GM18868 (cell line): ENCODE data around the gene SLC7A6OS.
"Not testable (repeated sequence)": the region's sequence is repeated elsewhere in the genome, so short reads cannot be mapped to it uniquely, and the experiment has no call there.

Experiments used
- ATAC-seq: cut with Tn5 transposase; IDR thresholded peaks from one replicate; pipeline ENCODE4 v1.9.1; 2021; ENCODE audit warnings: mild to moderate bottlenecking, moderate library complexity; ENCODE audit not compliant: unreplicated experiment

SLC7A6OS gene

GRCh38 chr16:68299571-68300453, 10.9 kb downstream of the SLC7A6OS start:
- ATAC-seq: no peak

- ATAC-seq: no peak
Observed at GRCh38 chr16:68298907-68299561, 11.7 kb downstream of the SLC7A6OS start.

GRCh38 chr16:68298312-68298711, 12.4 kb downstream of the SLC7A6OS start:
- ATAC-seq: no peak

- ATAC-seq: no peak
Observed at GRCh38 chr16:68297908-68298307, 12.8 kb downstream of the SLC7A6OS start.

GRCh38 chr16:68296693-68297092, 14.1 kb downstream of the SLC7A6OS start:
- ATAC-seq: no peak

GRCh38 chr16:68296291-68296690, 14.5 kb downstream of the SLC7A6OS start:
- no peak for ATAC-seq

GRCh38 chr16:68292425-68292824, 18.3 kb downstream of the SLC7A6OS start:
- ATAC-seq: no peak

GRCh38 chr16:68291227-68291626, 19.5 kb downstream of the SLC7A6OS start:
- ATAC-seq: no peak

- no peak for ATAC-seq
Observed at GRCh38 chr16:68290450-68290849, 20.3 kb downstream of the SLC7A6OS start.

- ATAC-seq: peak; percentile 89
Observed at GRCh38 chr16:68289621-68290329, 21.0 kb downstream of the SLC7A6OS start.

GRCh38 chr16:68289202-68289601, 21.5 kb downstream of the SLC7A6OS start:
- ATAC-seq: no peak

- ATAC-seq: not testable (repeated sequence)
Observed at GRCh38 chr16:68288796-68289195, 21.9 kb downstream of the SLC7A6OS start.

- no peak for ATAC-seq
Observed at GRCh38 chr16:68288252-68288650, 22.5 kb downstream of the SLC7A6OS start.

- no peak for ATAC-seq
Observed at GRCh38 chr16:68287276-68288251, 23.2 kb downstream of the SLC7A6OS start.

- no peak for ATAC-seq
Observed at GRCh38 chr16:68286153-68287074, 24.3 kb downstream of the SLC7A6OS start.

GRCh38 chr16:68285683-68286082, 25.1 kb downstream of the SLC7A6OS start:
- no peak for ATAC-seq

GRCh38 chr16:68284847-68285246, 25.9 kb downstream of the SLC7A6OS start:
- peak; percentile 49 for ATAC-seq

- no peak for ATAC-seq
Observed at GRCh38 chr16:68283801-68284598, 26.7 kb downstream of the SLC7A6OS start.
